HL-60 (cell line): ENCODE measurements around the gene CD226.

Source experiments
- DNase-seq, 2 experiments: peaks; one replicate each; pipeline ENCODE4 v3.0.0-alpha.2; 2010 to 2020; ENCODE audit warnings: low read depth in 1 of 2, low spot score in 1 of 2
- H3K27ac ChIP-seq: fragments of 250-450 bp; sonication (Bioruptor Pico); replicated peaks from 2 replicates; pipeline ENCODE4 v1.5.1; 2020; ENCODE audit warnings: mild to moderate bottlenecking, moderate library complexity
- H3K27me3 ChIP-seq: fragments of 250-450 bp; sonication (Bioruptor Pico); 2 replicates; pipeline ENCODE4 v1.5.1; 2021; ENCODE audit warnings: mild to moderate bottlenecking, moderate library complexity; ENCODE audit not compliant: insufficient read depth, poor library complexity, severe bottlenecking
- H3K4me3 ChIP-seq: replicated peaks from 2 replicates; pipeline ENCODE4 v1.5.1; 2011; ENCODE audit warnings: mild to moderate bottlenecking, control low read depth, low read length; ENCODE audit not compliant: insufficient read depth
- CTCF ChIP-seq: IDR thresholded peaks from one replicate; pipeline ENCODE4 v1.5.1; 2011; ENCODE audit warnings: low read length, control low read depth, inconsistent platforms; ENCODE audit not compliant: insufficient read depth
- GABPA ChIP-seq: IDR thresholded peaks from 2 replicates; pipeline ENCODE4 v1.6.1; 2012; ENCODE audit warnings: low read depth
- POLR2AphosphoS5 ChIP-seq: IDR thresholded peaks from 2 replicates; pipeline ENCODE4 v1.6.1; 2012; ENCODE audit warnings: low read depth
- REST ChIP-seq: IDR thresholded peaks from 2 replicates; pipeline ENCODE4 v1.6.1; 2012; ENCODE audit warnings: low read depth; ENCODE audit not compliant: insufficient replicate concordance
- SPI1 ChIP-seq: IDR thresholded peaks from 2 replicates; pipeline ENCODE4 v1.6.1; 2012; ENCODE audit warnings: low read depth, mild to moderate bottlenecking, borderline replicate concordance

The CD226 gene

GRCh38 chr18:69841117-69841516 lies 106.6 kb downstream of the CD226 start:
- H3K4me3 ChIP-seq, result no peak overlapping the region
- no peak for DNase-seq
- H3K27me3 ChIP-seq, result no peaks in the 10 kb centered on the region
- no peak for TF ChIP-seq SPI1
- TF ChIP-seq REST, result no peak
- TF ChIP-seq POLR2AphosphoS5, result no peak
- no peak for TF ChIP-seq GABPA
- no peak for TF ChIP-seq CTCF
- no peak overlapping the region for H3K27ac ChIP-seq

DNA sequence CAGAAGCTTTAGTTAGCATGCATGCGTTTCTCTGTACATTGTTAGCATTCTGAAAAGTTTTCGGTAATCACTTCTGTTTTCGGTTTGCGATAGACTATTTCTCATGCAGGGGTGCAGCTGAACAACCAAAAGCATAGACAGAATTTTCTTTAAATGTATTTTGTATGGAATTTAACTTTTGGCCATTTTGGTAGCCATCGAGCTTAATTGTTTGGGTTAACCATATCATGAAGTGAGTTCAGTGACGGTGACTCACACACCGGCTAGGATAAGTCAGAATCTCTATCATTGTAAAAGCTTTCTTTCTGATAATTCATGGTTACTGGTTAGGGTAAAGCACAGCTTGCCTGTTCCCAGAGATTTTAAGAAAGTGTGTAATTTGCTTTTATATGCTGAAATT lies 107.2 kb downstream of the CD226 start:
- Histone ChIP-seq H3K4me3 (no peak overlapping the region), H3K27ac (no peak overlapping the region), H3K27me3 (no peaks in the 10 kb centered on the region)
- no peak for DNase-seq
- TF ChIP-seq REST (no peak), SPI1 (no peak), GABPA (no peak), CTCF (no peak), POLR2AphosphoS5 (no peak)

- no peak for DNase-seq
- Histone ChIP-seq H3K27me3 (no peaks in the 10 kb centered on the region), H3K4me3 (no peak overlapping the region), H3K27ac (no peak overlapping the region)
- no peak for TF ChIP-seq SPI1
- no peak for TF ChIP-seq REST
- TF ChIP-seq CTCF, result no peak
- no peak for TF ChIP-seq GABPA
- TF ChIP-seq POLR2AphosphoS5, result no peak
Measured at GRCh38 chr18:69840001-69840400, 107.7 kb downstream of the CD226 start.
